ENCODE results near the gene ME2. TPM values are rescaled to one million over a fixed set of nuclear protein-coding genes. Genes with fewer than 3 reads are reported as not detected.

The ME2 gene
- total and polyA plus RNA-seq, 2 of the 8 experiments (the other 6 are each of a cell fraction or from before 2014, with no cell fraction given) = 54.7 to 66.9 TPM

DNA sequence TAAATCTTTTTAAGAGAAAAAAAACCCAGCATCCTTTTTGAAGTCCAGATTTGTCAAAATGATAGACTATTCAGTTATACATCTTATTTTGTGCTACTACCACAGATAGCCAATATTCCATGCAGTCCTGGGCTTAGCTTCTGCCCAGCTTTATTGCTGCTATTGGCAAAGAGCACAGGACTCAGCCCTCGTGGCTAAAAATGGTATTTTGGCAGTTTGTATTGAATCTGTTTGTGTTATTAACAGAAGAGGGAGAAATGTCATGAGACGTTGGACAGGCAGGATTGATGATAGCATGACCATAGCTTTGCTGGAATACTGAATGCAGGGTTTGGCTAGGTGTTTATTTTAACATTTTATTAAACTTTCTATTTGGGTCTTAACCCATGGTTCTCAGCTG is 108.3 kb downstream of the ME2 start:
- H3K9ac ChIP-seq (replicated peaks in 1 of 4; ENCODE audit: extremely low read depth in 1 of 4, low read depth in 3 of 4, low read length in 3 of 4) = no peak overlapping the region
- H3K4me2 ChIP-seq (ENCODE audit: insufficient read depth in 1 of 2, low read depth in 2 of 2, low read length in 2 of 2) = no peak overlapping the region
- no peak overlapping the region for H3K18ac ChIP-seq (ENCODE audit: extremely low read depth, low read length)
- no peak overlapping the region for H2BK12ac ChIP-seq (ENCODE audit: low read depth, low read length)
- no peaks in the 10 kb centered on the region for H4K20me1 ChIP-seq (replicated peaks in 1 of 2; ENCODE audit: control insufficient read depth in 1 of 2, insufficient read depth in 2 of 2, low read length in 2 of 2)
- H3K79me2 ChIP-seq (ENCODE audit: control insufficient read depth in 1 of 2, insufficient read depth in 2 of 2, low read length in 2 of 2) = no peaks in the 10 kb centered on the region
- no peak overlapping the region for H3K14ac ChIP-seq (ENCODE audit: insufficient read length)
- no peak overlapping the region for H4K5ac ChIP-seq (ENCODE audit: insufficient read length, low read depth, low read length)
- no peak overlapping the region for H2BK20ac ChIP-seq (ENCODE audit: low read length)
- no peak overlapping the region for H2BK5ac ChIP-seq (ENCODE audit: low read depth, low read length)
- H3K9me3 ChIP-seq (ENCODE audit: insufficient read depth in 2 of 2, low read depth in 1 of 2, low read length in 1 of 2) = no peaks in the 10 kb centered on the region
- H3K27ac ChIP-seq (ENCODE audit: low read depth, low read length) = no peak overlapping the region
- WGBS, 2 experiments (ENCODE audit: extremely low coverage in 1 of 2, insufficient coverage in 1 of 2, insufficient read length in 1 of 2, insufficient replicate concordance in 2 of 2, low coverage in 1 of 2, low lambda C conversion rate in 2 of 2, missing lambda C conversion rate in 1 of 2) = 94% methylated on average over 2 of the region's 2 CpGs; no CpG with 5 or more reads in 1 of the 2 experiments
- H3K23ac ChIP-seq (ENCODE audit: insufficient read length) = no peak overlapping the region
- H3K79me1 ChIP-seq (ENCODE audit: low read depth, low read length) = no peaks in the 10 kb centered on the region
- ChIA-PET CTCF (ENCODE audit: partially characterized antibody) (no interaction called here), POLR2A (ENCODE audit: partially characterized antibody) (interaction anchor here (1.5 to 2.5 kb wide), 2 partner anchors 19 kb away, joined by 3 to 11 read pairs; partner anchors contain the start of gene ELAC1)
- peaks cover 0 to 3% (median 1%) of the 10 kb centered on the region in 4 experiments; a peak in 3 of 7 replicates for H3K4me1 ChIP-seq (replicated peaks in 1 of 4; ENCODE audit: control insufficient read depth in 3 of 4, insufficient read depth in 4 of 4, low read length in 3 of 4)
- FAIRE-seq = no peak
- H3K4ac ChIP-seq (replicated peaks; ENCODE audit: insufficient read length, low read depth, low read length) = no peak overlapping the region
- H3K27me3 ChIP-seq (replicated peaks in 1 of 4; ENCODE audit: control insufficient read depth in 3 of 4, extremely low read depth in 1 of 4, insufficient read depth in 3 of 4, low read length in 3 of 4) = no peaks in the 10 kb centered on the region
- no peak overlapping the region for H3K4me3 ChIP-seq (ENCODE audit: extremely low read depth in 1 of 4, insufficient read depth in 2 of 4, low read depth in 3 of 4, low read length in 4 of 4)
- H2AK5ac ChIP-seq (ENCODE audit: low read depth, low read length) = no peak overlapping the region
- no peak overlapping the region for H2BK120ac ChIP-seq (replicated peaks; ENCODE audit: low read depth, low read length)
- no peaks in the 10 kb centered on the region for H3K36me3 ChIP-seq (ENCODE audit: control insufficient read depth in 2 of 4, insufficient read depth in 4 of 4, low read length in 3 of 4)
- no peak overlapping the region for H2BK15ac ChIP-seq (ENCODE audit: low read length)
- no peak overlapping the region for H4K8ac ChIP-seq (ENCODE audit: extremely low read depth, insufficient read depth, low read length)
- no peak overlapping the region for H2AFZ ChIP-seq (ENCODE audit: low read length)
- no peaks in the 10 kb centered on the region for H3K23me2 ChIP-seq (ENCODE audit: low read depth, low read length)
- DNase-seq (ENCODE audit: low read depth in 1 of 2, low spot score in 2 of 2) = no peak
- H4K91ac ChIP-seq (replicated peaks; ENCODE audit: insufficient read length, low read length) = no peak overlapping the region
- H3K56ac ChIP-seq (replicated peaks; ENCODE audit: insufficient read length, low read depth, low read length) = no peak overlapping the region
- TF ChIP-seq EGR1 (IDR thresholded peaks at IDR 0.05; ENCODE audit: borderline replicate concordance, low read depth, low read length) (no peak), BACH1 (IDR thresholded peaks at IDR 0.05; ENCODE audit: low read length) (no peak), SP1 (IDR thresholded peaks at IDR 0.05; ENCODE audit: low read depth, low read length) (no peak), POU5F1 (IDR thresholded peaks at IDR 0.05; ENCODE audit: low read depth, low read length) (no peak), TBP (IDR thresholded peaks at IDR 0.05; ENCODE audit: low read depth, low read length) (no peak), SIRT6 (IDR thresholded peaks at IDR 0.05; ENCODE audit: low read length) (no peak), JUN (IDR thresholded peaks at IDR 0.05; ENCODE audit: low read depth, low read length) (no peak), POLR2A (IDR thresholded peaks at IDR 0.05; ENCODE audit: control extremely low read depth in 1 of 2, low read depth in 2 of 2, low read length in 2 of 2) (no peak), PHF8 (conservative IDR thresholded peaks at IDR 0.05; ENCODE audit: low read depth, low read length) (no peak), GABPA (IDR thresholded peaks at IDR 0.05; ENCODE audit: borderline replicate concordance, insufficient read depth, low read length) (no peak)
- TF ChIP-seq, protein P1, sequence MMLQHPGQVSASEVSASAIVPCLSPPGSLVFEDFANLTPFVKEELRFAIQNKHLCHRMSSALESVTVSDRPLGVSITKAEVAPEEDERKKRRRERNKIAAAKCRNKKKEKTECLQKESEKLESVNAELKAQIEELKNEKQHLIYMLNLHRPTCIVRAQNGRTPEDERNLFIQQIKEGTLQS (IDR thresholded peaks at IDR 0.05; ENCODE audit: insufficient read depth, low read depth, low read length) = no peak

Data from H1 (cell line).